ENCODE data around the gene CFAP141. TPM values are rescaled to one million over a fixed set of nuclear protein-coding genes. Genes with fewer than 3 reads are reported as not detected.
A peak's percentile ranks its signal among the peaks of the same experiment; 100 is the strongest.

Gene CFAP141
- polyA plus RNA-seq, 1 donor from 2014 or later: not detected

DNA sequence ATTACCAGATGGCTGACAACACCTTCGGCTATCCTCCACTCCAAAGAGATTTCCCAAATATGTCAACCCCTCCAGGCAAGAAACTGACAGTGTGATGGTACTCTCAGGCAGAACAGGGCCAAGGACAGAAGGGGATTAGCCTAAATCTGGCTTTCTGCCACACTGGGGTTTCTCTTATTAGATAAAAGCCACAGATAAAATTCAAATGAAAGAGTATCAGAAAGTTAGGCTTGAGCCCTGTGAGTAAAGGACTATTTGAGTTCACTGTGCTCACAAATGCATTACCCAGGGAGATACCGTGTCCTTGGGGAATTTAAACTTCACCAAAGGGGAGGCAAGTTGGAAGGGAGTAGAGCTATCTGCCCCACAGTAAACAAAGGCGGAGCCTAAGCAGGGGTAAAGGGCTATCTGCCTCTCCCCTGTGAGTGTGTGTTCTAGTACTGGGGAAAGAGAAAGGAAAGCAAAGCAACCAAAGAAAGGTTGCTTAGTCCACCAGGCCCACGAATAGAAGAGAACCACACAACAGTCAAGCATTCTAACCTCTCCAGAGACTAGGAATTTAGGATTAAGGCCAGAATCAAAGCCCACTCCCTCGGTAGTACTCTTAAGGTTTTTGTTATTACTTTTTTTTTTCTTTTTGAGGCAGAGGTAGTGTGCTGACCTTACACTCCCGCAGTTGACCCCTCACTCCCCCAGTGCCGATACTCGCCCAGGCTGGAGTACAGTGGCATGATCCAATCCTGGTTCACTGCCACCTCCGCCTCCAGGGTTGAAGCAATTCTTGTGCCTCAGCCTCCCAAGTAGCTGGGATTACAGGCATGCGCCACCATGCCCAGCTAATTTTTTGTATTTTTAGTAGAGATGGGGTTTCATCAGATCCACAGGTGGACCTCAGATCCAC is 27.0 kb downstream of the CFAP141 start:
- H3K27ac ChIP-seq (ENCODE audit: low read length): no peak overlapping the region

GRCh38 chr1:154178013-154178412 is 28.1 kb downstream of the CFAP141 start:
- Histone ChIP-seq H3K36me3 (ENCODE audit: insufficient read depth, low read length) (no peaks in the 10 kb centered on the region), H3K9me2 (ENCODE audit: insufficient read depth, low read length) (no peaks in the 10 kb centered on the region), H3F3A (ENCODE audit: insufficient read depth, low read length, poor library complexity, severe bottlenecking) (no peaks in the 10 kb centered on the region), H3K9ac (ENCODE audit: low read length) (peak overlapping the region; percentile 24), H3K9me3 (ENCODE audit: low read length) (no peaks in the 10 kb centered on the region), H2AFZ (ENCODE audit: low read depth, low read length) (no peak overlapping the region), H3K27me3 (ENCODE audit: insufficient read depth, low read depth, low read length) (no peaks in the 10 kb centered on the region), H3K27ac (ENCODE audit: low read length) (peak overlapping the region; percentile 24), H3K79me2 (replicated peaks; ENCODE audit: insufficient read depth, low read length) (peaks cover 66% of the 10 kb centered on the region), H3K4me3 (ENCODE audit: low read length) (peak overlapping the region; percentile 42), H3K4me2 (ENCODE audit: low read length) (no peak overlapping the region), H4K20me1 (ENCODE audit: insufficient read depth) (no peaks in the 10 kb centered on the region)
- TF ChIP-seq EZH2 (IDR thresholded peaks at IDR 0.05; ENCODE audit: borderline replicate concordance, insufficient read depth, low read length, poor library complexity, severe bottlenecking): no peak
- TF ChIP-seq EP300 (conservative IDR thresholded peaks at IDR 0.05; ENCODE audit: poor library complexity, severe bottlenecking): no peak
- no peak for TF ChIP-seq TAF1 (IDR thresholded peaks at IDR 0.05; ENCODE audit: low read depth)
- no peak for TF ChIP-seq RAD21 (conservative IDR thresholded peaks at IDR 0.05)
- TF ChIP-seq CTCF (IDR thresholded peaks at IDR 0.05; ENCODE audit: poor library complexity, severe bottlenecking): no peak
- TF ChIP-seq POLR2AphosphoS5 (IDR thresholded peaks at IDR 0.05): no peak
- no peak for TF ChIP-seq MXI1 (conservative IDR thresholded peaks at IDR 0.05; ENCODE audit: poor library complexity, severe bottlenecking)
- TF ChIP-seq, protein P1, sequence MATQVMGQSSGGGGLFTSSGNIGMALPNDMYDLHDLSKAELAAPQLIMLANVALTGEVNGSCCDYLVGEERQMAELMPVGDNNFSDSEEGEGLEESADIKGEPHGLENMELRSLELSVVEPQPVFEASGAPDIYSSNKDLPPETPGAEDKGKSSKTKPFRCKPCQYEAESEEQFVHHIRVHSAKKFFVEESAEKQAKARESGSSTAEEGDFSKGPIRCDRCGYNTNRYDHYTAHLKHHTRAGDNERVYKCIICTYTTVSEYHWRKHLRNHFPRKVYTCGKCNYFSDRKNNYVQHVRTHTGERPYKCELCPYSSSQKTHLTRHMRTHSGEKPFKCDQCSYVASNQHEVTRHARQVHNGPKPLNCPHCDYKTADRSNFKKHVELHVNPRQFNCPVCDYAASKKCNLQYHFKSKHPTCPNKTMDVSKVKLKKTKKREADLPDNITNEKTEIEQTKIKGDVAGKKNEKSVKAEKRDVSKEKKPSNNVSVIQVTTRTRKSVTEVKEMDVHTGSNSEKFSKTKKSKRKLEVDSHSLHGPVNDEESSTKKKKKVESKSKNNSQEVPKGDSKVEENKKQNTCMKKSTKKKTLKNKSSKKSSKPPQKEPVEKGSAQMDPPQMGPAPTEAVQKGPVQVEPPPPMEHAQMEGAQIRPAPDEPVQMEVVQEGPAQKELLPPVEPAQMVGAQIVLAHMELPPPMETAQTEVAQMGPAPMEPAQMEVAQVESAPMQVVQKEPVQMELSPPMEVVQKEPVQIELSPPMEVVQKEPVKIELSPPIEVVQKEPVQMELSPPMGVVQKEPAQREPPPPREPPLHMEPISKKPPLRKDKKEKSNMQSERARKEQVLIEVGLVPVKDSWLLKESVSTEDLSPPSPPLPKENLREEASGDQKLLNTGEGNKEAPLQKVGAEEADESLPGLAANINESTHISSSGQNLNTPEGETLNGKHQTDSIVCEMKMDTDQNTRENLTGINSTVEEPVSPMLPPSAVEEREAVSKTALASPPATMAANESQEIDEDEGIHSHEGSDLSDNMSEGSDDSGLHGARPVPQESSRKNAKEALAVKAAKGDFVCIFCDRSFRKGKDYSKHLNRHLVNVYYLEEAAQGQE (IDR thresholded peaks at IDR 0.05; ENCODE audit: borderline replicate concordance): no peak
- no peak for TF ChIP-seq SMC3 (conservative IDR thresholded peaks at IDR 0.05; ENCODE audit: poor library complexity)

More for the DNA sequence above, 27.0 kb downstream of the CFAP141 start:
- Histone ChIP-seq H3K4me2 (ENCODE audit: low read length) (no peak overlapping the region), H3K9ac (ENCODE audit: low read length) (no peak overlapping the region), H3K9me3 (ENCODE audit: low read length) (no peaks in the 10 kb centered on the region), H3K9me2 (ENCODE audit: insufficient read depth, low read length) (no peaks in the 10 kb centered on the region), H3K27me3 (ENCODE audit: insufficient read depth, low read depth, low read length) (no peaks in the 10 kb centered on the region), H3K4me3 (ENCODE audit: low read length) (peak overlapping the region; percentile 42), H3K36me3 (ENCODE audit: insufficient read depth, low read length) (no peaks in the 10 kb centered on the region), H3F3A (ENCODE audit: insufficient read depth, low read length, poor library complexity, severe bottlenecking) (no peaks in the 10 kb centered on the region), H3K79me2 (replicated peaks; ENCODE audit: insufficient read depth, low read length) (peaks cover 66% of the 10 kb centered on the region), H2AFZ (ENCODE audit: low read depth, low read length) (no peak overlapping the region), H4K20me1 (ENCODE audit: insufficient read depth) (no peaks in the 10 kb centered on the region)
- no peak for TF ChIP-seq RAD21 (conservative IDR thresholded peaks at IDR 0.05)
- no peak for TF ChIP-seq EP300 (conservative IDR thresholded peaks at IDR 0.05; ENCODE audit: poor library complexity, severe bottlenecking)
- no peak for TF ChIP-seq POLR2AphosphoS5 (IDR thresholded peaks at IDR 0.05)
- no peak for TF ChIP-seq EZH2 (IDR thresholded peaks at IDR 0.05; ENCODE audit: borderline replicate concordance, insufficient read depth, low read length, poor library complexity, severe bottlenecking)
- TF ChIP-seq MXI1 (conservative IDR thresholded peaks at IDR 0.05; ENCODE audit: poor library complexity, severe bottlenecking): no peak
- TF ChIP-seq, protein P1 (IDR thresholded peaks at IDR 0.05; ENCODE audit: borderline replicate concordance): no peak
